HepG2 (cell line): ENCODE measurements around the gene ACSL3. TPM values are rescaled to one million over a fixed set of nuclear protein-coding genes. Genes with fewer than 3 reads are reported as not detected.

Experiments used
- ATF1 ChIP-seq: IDR thresholded peaks from 2 replicates; pipeline ENCODE4 v1.6.1; 2016; ENCODE audit warnings: mild to moderate bottlenecking, control low read depth
- FOSL1 ChIP-seq: sonication (generic); formaldehyde crosslinking; IDR thresholded peaks from 2 replicates; pipeline ENCODE4 v1.9.0; 2021; ENCODE audit warnings: missing genetic modification reagents, borderline replicate concordance
- FOXM1 ChIP-seq: sonication (generic); formaldehyde crosslinking; IDR thresholded peaks from 2 replicates; pipeline ENCODE4 v1.5.0; 2020; ENCODE audit warnings: missing genetic modification reagents
- GABPB1 ChIP-seq: IDR thresholded peaks from 2 replicates; pipeline ENCODE4 v1.6.1; 2016; ENCODE audit warnings: mild to moderate bottlenecking, missing genetic modification reagents, moderate library complexity, missing compliant biosample characterization
- KDM2A ChIP-seq: sonication (generic); formaldehyde crosslinking; IDR thresholded peaks from 2 replicates; pipeline ENCODE4 v1.4.0; 2020; ENCODE audit warnings: low read depth, missing genetic modification reagents, borderline replicate concordance
- SNAPC2 ChIP-seq: sonication (generic); formaldehyde crosslinking; IDR thresholded peaks from 2 replicates; pipeline ENCODE4 v1.8.1; 2022; ENCODE audit warnings: mild to moderate bottlenecking, missing genetic modification reagents
- STAG1 ChIP-seq: sonication (generic); formaldehyde crosslinking; IDR thresholded peaks from 2 replicates; pipeline ENCODE4 v1.4.0; 2020; ENCODE audit warnings: missing genetic modification reagents
- SUZ12 ChIP-seq: fragments of 150-350 bp; IDR thresholded peaks from 2 replicates; pipeline ENCODE4 v1.6.1; 2014; ENCODE audit warnings: low read depth, low read length
- YEATS2 ChIP-seq: sonication (generic); formaldehyde crosslinking; IDR thresholded peaks from 2 replicates; pipeline ENCODE4 v1.4.0; 2020; ENCODE audit warnings: missing genetic modification reagents, borderline replicate concordance
- ZBTB20 ChIP-seq: sonication (generic); formaldehyde crosslinking; IDR thresholded peaks from 2 replicates; pipeline ENCODE4 v1.8.1; 2023; ENCODE audit warnings: missing genetic modification reagents, low read depth, mild to moderate bottlenecking, borderline replicate concordance
- ZBTB8A ChIP-seq: sonication (generic); formaldehyde crosslinking; IDR thresholded peaks from 2 replicates; pipeline ENCODE4 v1.4.0; 2020; ENCODE audit warnings: mild to moderate bottlenecking, low read depth, missing genetic modification reagents, borderline replicate concordance
- ZMYM3 ChIP-seq: sonication (generic); formaldehyde crosslinking; IDR thresholded peaks from 2 replicates; pipeline ENCODE4 v1.5.1; 2020; ENCODE audit warnings: mild to moderate bottlenecking, missing genetic modification reagents
- ZNF34 ChIP-seq: sonication (generic); formaldehyde crosslinking; IDR thresholded peaks from 2 replicates; pipeline ENCODE4 v1.4.0; 2020; ENCODE audit warnings: mild to moderate bottlenecking, missing genetic modification reagents, borderline replicate concordance
- ZNF562 ChIP-seq: sonication (generic); formaldehyde crosslinking; IDR thresholded peaks from 2 replicates; pipeline ENCODE4 v1.8.0; 2022; ENCODE audit warnings: missing genetic modification reagents, borderline replicate concordance
- ZNF660 ChIP-seq: sonication (generic); formaldehyde crosslinking; IDR thresholded peaks from 2 replicates; pipeline ENCODE4 v1.5.1; 2020; ENCODE audit warnings: mild to moderate bottlenecking, low read depth, missing genetic modification reagents, borderline replicate concordance
- ZNF674 ChIP-seq: sonication (generic); formaldehyde crosslinking; IDR thresholded peaks from 2 replicates; pipeline ENCODE4 v1.5.0; 2020; ENCODE audit warnings: low read depth, mild to moderate bottlenecking, missing genetic modification reagents
- polyA plus RNA-seq, 8 experiments: library from polyadenylated mRNA; depleted of rRNA in 3 of 8; stranded (reverse) in 7 of 8; unstranded in 1 of 8; fragments of >200 nt; fragmentation: Illumina TruSeq in 4 of 8; extraction: Trizol in 4 of 8; gene quantifications; 2 replicates each; pipeline versions ENCODE4 v1.2.1 to v1.2.3, GENCODE V29; 2011 to 2016; ENCODE audit warnings: low read depth in 4 of 8, missing spikeins in 1 of 8, mixed read lengths in 1 of 8; ENCODE audit not compliant: insufficient read depth in 1 of 8
- total RNA-seq, 5 experiments: library from RNA; depleted of rRNA; stranded (reverse); fragments of >200 nt; fragmentation: Illumina TruSeq; extraction: Trizol; gene quantifications; 2 replicates each; pipeline ENCODE4 v1.2.3, GENCODE V29; 2016; ENCODE audit warnings: low read depth in 1 of 5
- TF ChIP-seq, protein P1 (sequence below): sonication (generic); formaldehyde crosslinking; IDR thresholded peaks from 2 replicates; pipeline ENCODE4 v1.4.0; 2020; ENCODE audit warnings: missing genetic modification reagents
- TF ChIP-seq, protein P2 (sequence below): sonication (generic); formaldehyde crosslinking; IDR thresholded peaks from 2 replicates; pipeline ENCODE4 v1.4.0; 2020; ENCODE audit warnings: missing genetic modification reagents; ENCODE audit errors: not compliant biosample characterization
- TF ChIP-seq, protein P3 (sequence below): IDR thresholded peaks from 2 replicates; pipeline ENCODE4 v1.6.1; 2012; ENCODE audit warnings: inconsistent platforms
- TF ChIP-seq, protein P4 (sequence below): sonication (generic); formaldehyde crosslinking; IDR thresholded peaks from 2 replicates; pipeline ENCODE4 v1.8.0; 2023; ENCODE audit warnings: mild to moderate bottlenecking, missing genetic modification reagents
- TF ChIP-seq, protein P5 (sequence below): sonication (generic); formaldehyde crosslinking; IDR thresholded peaks from 2 replicates; pipeline ENCODE4 v1.4.0; 2020; ENCODE audit warnings: missing genetic modification reagents, mild to moderate bottlenecking, borderline replicate concordance
- TF ChIP-seq, protein P6 (sequence below): sonication (generic); formaldehyde crosslinking; IDR thresholded peaks from 2 replicates; pipeline ENCODE4 v1.5.0; 2020; ENCODE audit warnings: mild to moderate bottlenecking, missing genetic modification reagents, moderate library complexity

Gene ACSL3
- total and polyA plus RNA-seq, 2 of the 13 experiments (the other 11 are each of a cell fraction or from before 2014, with no cell fraction given): 305 to 365 TPM

DNA sequence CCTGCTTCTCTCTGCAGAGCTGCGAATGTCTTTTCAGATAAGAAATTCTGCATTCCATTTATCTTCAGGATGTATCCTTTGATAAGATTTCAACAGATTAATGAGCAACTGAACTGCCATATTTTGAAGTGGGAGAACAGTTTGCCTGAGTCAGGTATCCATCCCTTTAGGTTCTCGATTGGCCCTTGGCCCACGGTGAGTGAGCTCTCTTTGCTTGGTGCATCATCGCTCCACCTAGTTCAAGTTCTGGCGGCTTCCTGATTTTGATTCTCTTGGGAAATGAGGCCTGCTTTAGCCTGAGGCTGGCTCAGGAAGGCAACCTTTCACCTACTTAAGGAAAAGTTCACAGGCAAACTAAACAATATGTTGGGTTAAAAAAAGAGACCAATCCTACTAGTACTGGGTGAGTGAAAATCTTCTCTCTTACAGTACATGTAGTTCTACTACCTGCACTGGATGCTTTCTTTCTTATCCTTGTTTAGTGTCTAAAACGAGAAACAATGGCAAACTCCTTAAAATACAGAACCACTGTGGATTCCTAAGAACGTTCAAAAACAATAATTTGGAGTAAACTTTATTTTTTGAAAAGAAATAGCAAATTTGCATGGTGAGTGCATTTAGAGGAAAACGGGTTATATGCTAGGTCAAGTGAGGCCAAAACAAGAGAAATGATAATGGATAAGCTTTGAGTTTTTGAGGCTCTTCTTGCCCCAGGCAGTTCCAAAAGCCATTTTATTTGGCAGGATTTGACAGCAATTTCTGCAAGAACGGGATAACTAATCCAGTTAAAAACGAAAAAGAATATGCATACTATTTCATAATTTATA lies 837 bp upstream of the ACSL3 start (continued):
- TF ChIP-seq, protein P1, sequence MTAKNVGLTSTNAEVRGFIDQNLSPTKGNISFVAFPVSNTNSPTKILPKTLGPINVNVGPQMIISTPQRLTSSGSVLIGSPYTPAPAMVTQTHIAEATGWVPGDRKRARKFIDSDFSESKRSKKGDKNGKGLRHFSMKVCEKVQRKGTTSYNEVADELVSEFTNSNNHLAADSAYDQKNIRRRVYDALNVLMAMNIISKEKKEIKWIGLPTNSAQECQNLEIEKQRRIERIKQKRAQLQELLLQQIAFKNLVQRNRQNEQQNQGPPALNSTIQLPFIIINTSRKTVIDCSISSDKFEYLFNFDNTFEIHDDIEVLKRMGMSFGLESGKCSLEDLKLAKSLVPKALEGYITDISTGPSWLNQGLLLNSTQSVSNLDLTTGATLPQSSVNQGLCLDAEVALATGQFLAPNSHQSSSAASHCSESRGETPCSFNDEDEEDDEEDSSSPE (CRISPR knock-in tag): peak; percentile 37; the same call in 1 of the 2 replicates
- TF ChIP-seq, protein P2, sequence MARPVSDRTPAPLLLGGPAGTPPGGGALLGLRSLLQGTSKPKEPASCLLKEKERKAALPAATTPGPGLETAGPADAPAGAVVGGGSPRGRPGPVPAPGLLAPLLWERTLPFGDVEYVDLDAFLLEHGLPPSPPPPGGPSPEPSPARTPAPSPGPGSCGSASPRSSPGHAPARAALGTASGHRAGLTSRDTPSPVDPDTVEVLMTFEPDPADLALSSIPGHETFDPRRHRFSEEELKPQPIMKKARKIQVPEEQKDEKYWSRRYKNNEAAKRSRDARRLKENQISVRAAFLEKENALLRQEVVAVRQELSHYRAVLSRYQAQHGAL (CRISPR knock-in tag): no peak
- TF ChIP-seq ATF1 (CRISPR knock-in tag) (no peak), ZBTB8A (CRISPR knock-in tag) (no peak), YEATS2 (no peak), GABPB1 (CRISPR knock-in tag) (no peak), FOXM1 (no peak), ZNF34 (CRISPR knock-in tag) (no peak), ZBTB20 (no peak), SUZ12 (no peak), STAG1 (CRISPR knock-in tag) (peak; percentile 29; the same call in 1 of the 2 replicates), ZNF674 (CRISPR knock-in tag) (no peak; the same call in 1 of the 2 replicates), ZNF562 (CRISPR knock-in tag) (no peak), ZNF660 (CRISPR knock-in tag) (no peak), ZMYM3 (no peak), KDM2A (CRISPR knock-in tag) (no peak), FOSL1 (CRISPR knock-in tag) (no peak), SNAPC2 (CRISPR knock-in tag) (no peak)
- TF ChIP-seq, protein P3, sequence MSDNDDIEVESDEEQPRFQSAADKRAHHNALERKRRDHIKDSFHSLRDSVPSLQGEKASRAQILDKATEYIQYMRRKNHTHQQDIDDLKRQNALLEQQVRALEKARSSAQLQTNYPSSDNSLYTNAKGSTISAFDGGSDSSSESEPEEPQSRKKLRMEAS: no peak
- TF ChIP-seq, protein P4, sequence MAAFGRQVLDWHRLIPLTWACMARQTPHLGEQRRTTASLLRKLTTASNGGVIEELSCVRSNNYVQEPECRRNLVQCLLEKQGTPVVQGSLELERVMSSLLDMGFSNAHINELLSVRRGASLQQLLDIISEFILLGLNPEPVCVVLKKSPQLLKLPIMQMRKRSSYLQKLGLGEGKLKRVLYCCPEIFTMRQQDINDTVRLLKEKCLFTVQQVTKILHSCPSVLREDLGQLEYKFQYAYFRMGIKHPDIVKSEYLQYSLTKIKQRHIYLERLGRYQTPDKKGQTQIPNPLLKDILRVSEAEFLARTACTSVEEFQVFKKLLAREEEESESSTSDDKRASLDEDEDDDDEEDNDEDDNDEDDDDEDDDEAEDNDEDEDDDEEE: no peak
- TF ChIP-seq, protein P5, sequence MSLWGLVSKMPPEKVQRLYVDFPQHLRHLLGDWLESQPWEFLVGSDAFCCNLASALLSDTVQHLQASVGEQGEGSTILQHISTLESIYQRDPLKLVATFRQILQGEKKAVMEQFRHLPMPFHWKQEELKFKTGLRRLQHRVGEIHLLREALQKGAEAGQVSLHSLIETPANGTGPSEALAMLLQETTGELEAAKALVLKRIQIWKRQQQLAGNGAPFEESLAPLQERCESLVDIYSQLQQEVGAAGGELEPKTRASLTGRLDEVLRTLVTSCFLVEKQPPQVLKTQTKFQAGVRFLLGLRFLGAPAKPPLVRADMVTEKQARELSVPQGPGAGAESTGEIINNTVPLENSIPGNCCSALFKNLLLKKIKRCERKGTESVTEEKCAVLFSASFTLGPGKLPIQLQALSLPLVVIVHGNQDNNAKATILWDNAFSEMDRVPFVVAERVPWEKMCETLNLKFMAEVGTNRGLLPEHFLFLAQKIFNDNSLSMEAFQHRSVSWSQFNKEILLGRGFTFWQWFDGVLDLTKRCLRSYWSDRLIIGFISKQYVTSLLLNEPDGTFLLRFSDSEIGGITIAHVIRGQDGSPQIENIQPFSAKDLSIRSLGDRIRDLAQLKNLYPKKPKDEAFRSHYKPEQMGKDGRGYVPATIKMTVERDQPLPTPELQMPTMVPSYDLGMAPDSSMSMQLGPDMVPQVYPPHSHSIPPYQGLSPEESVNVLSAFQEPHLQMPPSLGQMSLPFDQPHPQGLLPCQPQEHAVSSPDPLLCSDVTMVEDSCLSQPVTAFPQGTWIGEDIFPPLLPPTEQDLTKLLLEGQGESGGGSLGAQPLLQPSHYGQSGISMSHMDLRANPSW (CRISPR knock-in tag): no peak; the same call in 1 of the 2 replicates
- TF ChIP-seq, protein P6, sequence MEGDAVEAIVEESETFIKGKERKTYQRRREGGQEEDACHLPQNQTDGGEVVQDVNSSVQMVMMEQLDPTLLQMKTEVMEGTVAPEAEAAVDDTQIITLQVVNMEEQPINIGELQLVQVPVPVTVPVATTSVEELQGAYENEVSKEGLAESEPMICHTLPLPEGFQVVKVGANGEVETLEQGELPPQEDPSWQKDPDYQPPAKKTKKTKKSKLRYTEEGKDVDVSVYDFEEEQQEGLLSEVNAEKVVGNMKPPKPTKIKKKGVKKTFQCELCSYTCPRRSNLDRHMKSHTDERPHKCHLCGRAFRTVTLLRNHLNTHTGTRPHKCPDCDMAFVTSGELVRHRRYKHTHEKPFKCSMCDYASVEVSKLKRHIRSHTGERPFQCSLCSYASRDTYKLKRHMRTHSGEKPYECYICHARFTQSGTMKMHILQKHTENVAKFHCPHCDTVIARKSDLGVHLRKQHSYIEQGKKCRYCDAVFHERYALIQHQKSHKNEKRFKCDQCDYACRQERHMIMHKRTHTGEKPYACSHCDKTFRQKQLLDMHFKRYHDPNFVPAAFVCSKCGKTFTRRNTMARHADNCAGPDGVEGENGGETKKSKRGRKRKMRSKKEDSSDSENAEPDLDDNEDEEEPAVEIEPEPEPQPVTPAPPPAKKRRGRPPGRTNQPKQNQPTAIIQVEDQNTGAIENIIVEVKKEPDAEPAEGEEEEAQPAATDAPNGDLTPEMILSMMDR (CRISPR knock-in tag): no peak
